ENCODE data around the gene COL25A1.
A peak's percentile ranks its signal among the peaks of the same experiment; 100 is the strongest.

Gene COL25A1

GRCh38 chr4:109302361-109303139 is at the start of gene COL25A1:
Gene COL25A1 (minus strand): TSS chr4:109302658.
- DNase-seq, result peak; percentile 18 to 93 (median 91)

DNA sequence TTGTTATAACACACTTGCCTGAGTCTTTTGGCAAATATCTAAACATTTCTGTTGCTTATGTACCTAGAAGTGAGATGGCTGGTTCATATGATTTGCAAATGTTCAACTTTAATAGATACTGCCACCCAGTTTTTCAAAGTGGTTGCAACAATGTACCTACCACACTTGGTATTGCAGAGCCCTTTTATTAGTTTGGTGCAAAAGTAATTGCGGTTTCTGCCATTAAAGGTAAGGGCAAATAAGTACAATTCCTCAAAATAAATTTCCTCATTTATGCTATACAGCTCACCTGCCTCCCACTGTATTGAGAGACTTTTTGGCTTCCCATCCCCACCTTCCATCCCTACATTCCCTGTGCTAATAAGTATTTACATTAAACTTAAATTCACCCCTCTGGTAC is 47.7 kb upstream of the COL25A1 start:
- no peak for DNase-seq

- DNase-seq, result peak in 1 of 3 experiments; percentile 31
These were observed 32.0 kb upstream of the COL25A1 start for GRCh38 chr4:109334129-109335105.

DNA sequence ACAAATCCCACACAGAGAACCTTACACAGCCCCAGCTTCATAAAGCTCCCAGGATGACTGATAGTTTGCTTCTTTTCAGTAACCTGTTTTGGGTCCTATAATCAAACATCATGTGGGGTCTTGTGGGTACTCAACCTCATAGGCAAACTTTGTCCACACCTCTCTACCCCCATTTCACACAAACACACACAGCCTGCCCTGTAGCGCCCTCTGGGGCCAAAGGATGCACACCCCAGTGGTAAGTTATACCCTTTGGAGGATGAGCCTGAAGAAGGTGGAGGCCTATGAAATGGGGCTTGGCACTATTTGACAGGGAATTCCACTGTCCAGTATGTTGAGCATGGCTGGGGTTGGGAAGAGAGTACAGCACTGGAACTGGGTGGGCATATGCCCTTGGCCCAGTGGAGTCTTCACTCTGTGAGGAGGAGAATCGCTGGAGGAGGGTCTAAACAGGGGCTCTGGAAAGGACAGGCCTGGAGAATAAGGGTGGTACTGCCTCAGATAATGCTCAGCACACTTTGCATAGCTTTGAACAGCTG is 30.5 kb upstream of the COL25A1 start:
- no peak for DNase-seq

DNA sequence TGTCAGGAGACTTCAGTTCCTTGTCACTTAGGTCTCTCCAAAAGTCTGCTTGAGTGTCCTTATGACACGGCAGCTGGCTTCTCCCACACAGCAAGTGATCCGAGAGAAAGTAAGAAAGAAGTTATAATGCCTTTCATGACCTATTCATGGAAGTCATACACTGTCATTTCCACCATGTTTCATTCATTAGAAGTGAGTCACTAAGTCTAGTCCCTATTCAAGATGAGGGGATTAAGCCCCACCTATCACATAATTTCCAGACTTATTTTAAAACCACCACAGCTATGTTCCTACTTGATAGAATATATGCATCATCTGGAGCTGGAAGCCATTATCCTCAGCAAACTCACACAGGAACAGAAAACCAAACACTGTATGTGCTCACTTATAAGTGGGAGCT is 25.2 kb upstream of the COL25A1 start:
- DNase-seq, result no peak

GRCh38 chr4:109325698-109326097 is 23.2 kb upstream of the COL25A1 start:
- DNase-seq, result no peak

DNA sequence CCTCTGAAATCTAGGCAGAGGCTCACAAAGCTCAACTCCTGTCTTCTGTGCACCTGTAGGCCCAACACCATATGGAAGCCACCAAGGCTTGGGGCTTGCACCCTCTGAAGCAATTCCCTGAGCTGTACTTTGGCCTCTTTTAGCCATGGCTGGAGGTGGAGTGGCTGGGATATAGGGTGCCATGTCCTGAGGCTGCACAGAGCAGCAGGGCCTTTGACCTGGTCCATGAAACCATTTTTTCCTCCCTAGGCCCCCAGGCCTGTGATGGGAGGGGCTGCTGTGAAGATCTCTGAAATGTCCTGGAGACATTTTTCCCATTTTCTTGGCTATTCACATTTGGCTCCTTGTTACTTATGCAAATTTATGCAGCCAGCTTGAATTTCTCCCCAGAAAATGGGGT is 20.9 kb upstream of the COL25A1 start:
- no peak for DNase-seq

DNA sequence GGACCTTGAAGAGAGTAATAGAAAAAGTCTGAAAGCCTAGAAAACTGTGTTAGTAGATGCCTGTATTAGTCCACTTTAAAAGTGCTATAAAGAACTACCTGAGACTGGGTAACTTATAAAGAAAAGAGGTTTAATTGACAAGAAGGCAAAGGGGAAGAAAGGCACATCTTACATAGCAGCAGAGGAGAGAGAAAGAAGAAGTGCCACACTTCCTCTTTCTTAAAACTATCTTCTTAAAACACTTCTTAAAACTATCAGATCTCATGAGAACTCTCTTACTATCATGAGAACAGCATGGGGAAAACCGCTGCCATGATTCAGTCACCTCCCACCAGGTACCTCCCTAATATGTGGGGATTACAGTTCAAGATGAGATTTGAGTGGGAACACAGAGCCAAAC is 18.8 kb upstream of the COL25A1 start:
- no peak for DNase-seq

- DNase-seq, result no peak
These were observed 17.2 kb upstream of the COL25A1 start for GRCh38 chr4:109319684-109320083.

DNA sequence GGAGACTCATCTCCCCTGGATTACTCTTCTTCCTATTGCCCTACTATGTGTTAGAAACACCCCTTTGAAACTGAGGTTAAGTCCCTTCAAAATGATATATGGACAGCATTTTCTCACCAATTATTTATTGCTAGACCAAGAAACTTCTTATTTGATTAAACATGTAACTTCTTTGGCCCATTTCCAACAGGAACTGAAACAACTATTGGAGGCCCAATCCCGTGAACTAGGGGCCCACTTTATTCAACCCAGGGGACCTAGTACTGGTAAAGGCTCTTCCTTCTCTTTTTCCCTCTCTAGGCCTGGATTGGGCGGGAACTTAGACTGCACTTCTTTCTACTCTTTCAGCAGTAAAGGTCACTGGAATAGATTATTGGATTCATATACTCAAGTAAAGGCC is 16.7 kb upstream of the COL25A1 start:
- no peak for DNase-seq

DNA sequence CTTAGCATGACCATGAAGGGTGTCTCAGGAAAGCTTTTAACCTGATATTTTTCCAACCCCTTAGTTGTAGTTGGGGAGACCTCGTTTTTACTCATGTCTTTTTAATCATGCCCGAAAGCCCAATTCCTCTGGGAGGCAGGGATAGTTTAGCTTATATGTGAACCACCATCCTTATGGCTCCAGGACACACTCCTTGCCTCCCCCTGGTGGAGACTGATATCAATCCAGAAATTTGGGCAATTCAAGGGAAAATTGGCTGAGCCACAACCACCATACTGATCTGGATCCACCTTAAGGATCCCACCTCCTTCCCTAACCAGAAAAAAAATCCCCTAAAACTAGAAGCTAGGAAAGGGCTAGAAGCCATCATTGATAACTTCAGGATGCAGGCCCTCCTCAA is 13.4 kb upstream of the COL25A1 start:
- no peak for DNase-seq

GRCh38 chr4:109315341-109315740 is 12.9 kb upstream of the COL25A1 start:
- DNase-seq, result no peak

GRCh38 chr4:109313168-109314133 is 11.0 kb upstream of the COL25A1 start:
- DNase-seq, result no peak

GRCh38 chr4:109303140-109303496 is 660 bp upstream of the COL25A1 start:
- DNase-seq, result peak in 2 of 3 experiments; percentile 86 to 87

DNA sequence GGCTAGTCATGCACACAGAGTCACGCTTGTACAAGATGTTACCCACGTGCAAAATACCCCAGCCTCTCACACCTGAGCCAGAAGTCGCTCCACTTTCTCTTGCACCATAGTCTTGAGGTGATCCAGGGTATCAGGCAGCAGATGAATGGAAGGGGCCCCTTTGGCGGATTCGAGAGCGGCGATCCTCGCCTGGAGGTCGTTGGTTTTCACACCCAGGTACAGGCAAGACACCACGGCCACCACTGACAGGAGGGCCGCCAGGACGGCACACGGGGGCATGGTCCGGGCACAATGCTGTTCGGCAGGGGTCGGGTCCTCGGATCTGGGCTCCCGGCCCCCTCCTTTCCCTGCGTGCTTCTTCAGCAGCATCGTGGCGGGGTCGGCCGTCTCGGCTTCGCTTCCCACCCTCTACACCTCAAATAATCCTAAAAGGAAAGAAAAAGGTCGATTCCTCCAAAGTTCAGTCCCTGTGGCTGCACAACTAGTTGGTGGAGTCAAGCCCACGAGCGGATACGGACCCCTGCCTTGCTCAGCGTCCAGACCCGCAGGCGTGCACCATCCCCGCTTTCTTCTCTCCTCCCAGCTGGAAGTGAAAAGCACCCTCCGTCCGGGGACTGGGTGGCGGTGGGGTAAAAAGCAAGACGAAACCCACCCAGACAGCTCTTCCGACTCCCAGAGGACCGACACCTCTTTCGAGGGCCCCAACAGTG is 652 bp downstream of the COL25A1 start:
- peak in 2 of 3 experiments; percentile 53 to 65 for DNase-seq

DNA sequence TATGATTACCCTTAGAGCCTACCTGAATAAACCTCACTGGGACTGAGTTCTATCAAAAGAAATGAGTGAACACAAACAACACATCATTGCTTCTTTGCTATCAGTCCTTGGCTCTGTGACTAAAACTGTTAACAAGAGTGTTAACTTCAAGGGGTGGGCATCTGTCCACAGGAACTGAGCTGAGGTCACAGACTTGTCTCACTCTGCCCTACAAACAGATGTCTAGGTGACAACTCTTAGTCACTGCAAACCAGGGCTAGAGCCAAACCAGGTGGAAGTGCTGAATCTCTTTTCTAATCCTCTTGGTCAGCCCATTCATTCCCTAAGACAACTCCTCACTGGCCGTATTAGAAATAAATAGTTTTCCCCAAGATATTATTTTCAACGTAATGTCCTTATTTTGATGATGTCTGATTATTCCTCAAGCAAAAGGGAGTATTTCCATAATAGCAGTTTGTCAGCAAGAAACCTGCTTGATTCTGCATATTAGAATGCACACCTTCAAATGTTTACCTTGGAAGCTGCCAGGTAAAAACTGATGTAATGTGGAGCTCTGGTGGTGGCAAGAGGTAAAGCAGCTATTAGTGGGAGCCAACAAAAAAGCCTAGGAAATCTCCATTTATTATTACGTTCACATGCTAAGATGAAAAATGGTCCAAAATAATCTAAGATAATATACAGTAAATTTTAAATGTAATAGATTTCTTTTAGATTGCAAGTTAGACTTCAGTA is 4.0 kb downstream of the COL25A1 start:
- DNase-seq, result peak; percentile 5 to 70 (median 18)

DNA sequence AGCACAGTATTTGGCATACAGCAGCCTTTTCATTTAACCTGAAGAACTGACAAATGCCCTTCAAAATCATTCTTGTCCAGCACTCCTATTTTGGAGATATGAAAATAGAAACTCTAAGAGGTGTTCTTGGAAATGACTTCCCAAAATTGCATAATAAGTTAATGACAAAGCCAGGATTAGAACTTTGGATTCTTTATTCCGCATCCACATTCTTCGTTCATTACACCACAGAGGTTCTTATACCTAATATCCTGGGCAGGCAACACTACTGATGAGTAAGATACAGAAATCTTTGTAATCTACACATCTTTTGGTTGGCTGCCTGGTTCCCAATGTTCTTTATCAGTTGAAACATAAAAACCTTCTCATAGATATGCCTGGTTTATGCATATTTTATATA is 5.9 kb downstream of the COL25A1 start:
- DNase-seq, result no peak

- peak in 1 of 3 experiments; percentile 48 for DNase-seq
These were observed 7.4 kb downstream of the COL25A1 start for GRCh38 chr4:109295081-109295480.

DNA sequence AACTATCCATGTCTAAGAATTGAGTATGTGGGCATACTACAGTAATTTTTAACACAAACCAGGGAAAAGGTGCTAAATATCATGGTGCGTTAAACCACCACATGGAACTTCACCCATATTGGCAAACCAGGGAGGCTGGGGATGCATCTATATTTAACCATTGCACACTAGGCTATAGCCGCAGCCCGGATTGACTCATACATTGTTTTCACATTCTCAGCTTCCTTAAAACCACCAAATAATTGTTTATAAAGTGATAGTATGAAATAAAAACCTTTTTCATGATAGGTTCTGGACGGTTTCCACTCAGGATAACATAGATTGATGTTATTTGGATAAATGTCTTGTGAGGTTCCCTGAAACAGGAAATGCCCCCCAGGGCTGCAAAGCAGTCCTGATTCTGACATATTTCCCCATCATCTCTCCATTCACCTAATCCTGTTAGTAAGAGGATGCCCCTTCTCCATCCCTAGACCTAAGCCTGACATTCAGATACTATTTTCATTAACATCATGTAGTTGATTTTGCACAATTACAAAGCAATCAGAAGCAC is 7.9 kb downstream of the COL25A1 start:
- no peak for DNase-seq

- peak in 2 of 3 experiments; percentile 4 to 33 for DNase-seq
These were observed 8.5 kb downstream of the COL25A1 start for GRCh38 chr4:109294006-109294405.
